NT2/D1 (cell line): ENCODE data around the gene C2CD3.

Experiments used
- YY1 ChIP-seq: IDR thresholded peaks from 2 replicates; pipeline ENCODE4 v1.6.1; 2011; ENCODE audit not compliant: insufficient read length, insufficient read depth
- ZNF274 ChIP-seq: IDR thresholded peaks from 2 replicates; pipeline ENCODE4 v1.6.1; 2011; ENCODE audit warnings: mild to moderate bottlenecking, low read depth, low read length

- TF ChIP-seq ZNF274 (no peak), YY1 (no peak)
These were observed 148.3 kb downstream of the C2CD3 start for GRCh38 chr11:74022546-74022945.
